Breast epithelium (tissue), 4 donors: ENCODE measurements around the gene ADAD2. TPM values are rescaled to one million over a fixed set of nuclear protein-coding genes. Genes with fewer than 3 reads are reported as not detected.

Experiments used
- DNase-seq, 2 donors: peaks; one replicate each; pipeline ENCODE4 v3.0.0-alpha.2; 2019; ENCODE audit warnings: low spot score in 2 of 2
- H3K27ac ChIP-seq, 2 donors: fragments of 200-600 bp; sonication (generic) in 1 of 2; one replicate each; pipeline ENCODE4 v1.5.1; 2016 to 2019; ENCODE audit warnings: mild to moderate bottlenecking in 1 of 2
- H3K27me3 ChIP-seq, 2 donors: fragments of 200-600 bp; sonication (generic) in 1 of 2; one replicate each; pipeline versions ENCODE4 v1.5.1 to v1.6.0; 2017 to 2019; ENCODE audit warnings: control low read depth in 1 of 2, mild to moderate bottlenecking in 1 of 2
- H3K36me3 ChIP-seq: fragments of 200-600 bp; one replicate; pipeline ENCODE4 v1.5.1; 2019
- H3K4me1 ChIP-seq, 2 donors: fragments of 200-600 bp; sonication (generic); one replicate each; pipeline ENCODE4 v1.5.1; 2016 to 2019; ENCODE audit warnings: control low read depth in 1 of 2
- H3K4me3 ChIP-seq, 3 donors: fragments of 200-600 bp; sonication (generic); 1 replicate in 2 of 3; 2 replicates in 1 of 3; pipeline ENCODE4 v1.5.1; 2016 to 2019; ENCODE audit warnings: mild to moderate bottlenecking in 3 of 3, moderate library complexity in 2 of 3
- H3K9me3 ChIP-seq, 2 donors: fragments of 200-600 bp; sonication (generic) in 1 of 2; one replicate each; pipeline ENCODE4 v1.5.1; 2016 to 2019; ENCODE audit warnings: control low read depth in 1 of 2
- POLR2A ChIP-seq: fragments of 450-650 bp; IDR thresholded peaks from one replicate; pipeline ENCODE4 v1.6.1; 2016; ENCODE audit warnings: antibody characterized with exemption, mild to moderate bottlenecking, moderate library complexity
- POLR2AphosphoS5 ChIP-seq, 3 donors: sonication (generic); formaldehyde crosslinking; IDR thresholded peaks; one replicate each; pipeline ENCODE4 v1.6.1; 2017; ENCODE audit warnings: antibody characterized with exemption in 3 of 3
- intact Hi-C: fragments of 100-400 bp; cut with DNase I; formaldehyde crosslinking; loops from one replicate; pipeline ENCODE4 v1.15.1; 2023; ENCODE audit warnings: low total_unique reads
- total RNA-seq, 3 donors: library from RNA; depleted of rRNA; stranded (reverse); fragments of >200 nt; gene quantifications; one replicate each; pipeline ENCODE4 v1.1.0, GENCODE V29; 2016
- TF ChIP-seq, protein P1 (sequence below), 3 donors: fragments of 450-650 bp; IDR thresholded peaks; one replicate each; pipeline ENCODE4 v1.5.1; 2016 to 2017; ENCODE audit warnings: antibody characterized with exemption in 3 of 3, mild to moderate bottlenecking in 3 of 3, moderate library complexity in 3 of 3

ADAD2 gene
- under 1 TPM in 2 of 3 donors, not detected in 1; 0.15 to 0.96 TPM for total RNA-seq

- Histone ChIP-seq H3K4me3 (no peak within 1 kb of the TSS), H3K9me3 (no peaks in the 10 kb centered on the region), H3K27me3 (no peaks in the 10 kb centered on the region), H3K36me3 (no peaks in the 10 kb centered on the region), H3K4me1 (peaks cover 0 to 2% of the 10 kb centered on the region in 2 donors), H3K27ac (no peak within 1 kb of the TSS)
- intact Hi-C loops, result no loop called here
- TF ChIP-seq, protein P1, sequence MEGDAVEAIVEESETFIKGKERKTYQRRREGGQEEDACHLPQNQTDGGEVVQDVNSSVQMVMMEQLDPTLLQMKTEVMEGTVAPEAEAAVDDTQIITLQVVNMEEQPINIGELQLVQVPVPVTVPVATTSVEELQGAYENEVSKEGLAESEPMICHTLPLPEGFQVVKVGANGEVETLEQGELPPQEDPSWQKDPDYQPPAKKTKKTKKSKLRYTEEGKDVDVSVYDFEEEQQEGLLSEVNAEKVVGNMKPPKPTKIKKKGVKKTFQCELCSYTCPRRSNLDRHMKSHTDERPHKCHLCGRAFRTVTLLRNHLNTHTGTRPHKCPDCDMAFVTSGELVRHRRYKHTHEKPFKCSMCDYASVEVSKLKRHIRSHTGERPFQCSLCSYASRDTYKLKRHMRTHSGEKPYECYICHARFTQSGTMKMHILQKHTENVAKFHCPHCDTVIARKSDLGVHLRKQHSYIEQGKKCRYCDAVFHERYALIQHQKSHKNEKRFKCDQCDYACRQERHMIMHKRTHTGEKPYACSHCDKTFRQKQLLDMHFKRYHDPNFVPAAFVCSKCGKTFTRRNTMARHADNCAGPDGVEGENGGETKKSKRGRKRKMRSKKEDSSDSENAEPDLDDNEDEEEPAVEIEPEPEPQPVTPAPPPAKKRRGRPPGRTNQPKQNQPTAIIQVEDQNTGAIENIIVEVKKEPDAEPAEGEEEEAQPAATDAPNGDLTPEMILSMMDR (IDR thresholded peaks at IDR 0.05), result no peak
- TF ChIP-seq POLR2A, result no peak
- no peak for TF ChIP-seq POLR2AphosphoS5 (IDR thresholded peaks at IDR 0.05)
- no peak for DNase-seq
Observed at GRCh38 chr16:84190731-84191388, at the start of gene ADAD2. ADAD2 (plus strand) TSS chr16:84191157; CDS start chr16:84191231, 74 bp downstream.

- Histone ChIP-seq H3K4me1 (no peaks in the 10 kb centered on the region), H3K27me3 (no peaks in the 10 kb centered on the region), H3K36me3 (no peaks in the 10 kb centered on the region), H3K4me3 (no peak overlapping the region), H3K9me3 (no peaks in the 10 kb centered on the region), H3K27ac (no peak overlapping the region)
- DNase-seq, result no peak
- intact Hi-C loops, result no loop called here
- TF ChIP-seq POLR2AphosphoS5 (IDR thresholded peaks at IDR 0.05) (no peak), POLR2A (no peak)
- TF ChIP-seq, protein P1 (IDR thresholded peaks at IDR 0.05), result no peak
Observed at GRCh38 chr16:84143081-84143480, 47.9 kb upstream of the ADAD2 start.

GRCh38 chr16:84143784-84144199 lies 47.2 kb upstream of the ADAD2 start:
- no peak for TF ChIP-seq POLR2AphosphoS5 (IDR thresholded peaks at IDR 0.05)
- no peak for TF ChIP-seq POLR2A
- TF ChIP-seq, protein P1 (IDR thresholded peaks at IDR 0.05), result no peak
- Histone ChIP-seq H3K9me3 (no peaks in the 10 kb centered on the region), H3K27me3 (no peaks in the 10 kb centered on the region), H3K36me3 (no peaks in the 10 kb centered on the region), H3K4me3 (peak overlapping the region; percentile 89 to 98 (median 95)), H3K4me1 (no peaks in the 10 kb centered on the region), H3K27ac (peak overlapping the region; percentile 83 to 86)
- DNase-seq, result no peak
- intact Hi-C loops, result no loop called here

DNA sequence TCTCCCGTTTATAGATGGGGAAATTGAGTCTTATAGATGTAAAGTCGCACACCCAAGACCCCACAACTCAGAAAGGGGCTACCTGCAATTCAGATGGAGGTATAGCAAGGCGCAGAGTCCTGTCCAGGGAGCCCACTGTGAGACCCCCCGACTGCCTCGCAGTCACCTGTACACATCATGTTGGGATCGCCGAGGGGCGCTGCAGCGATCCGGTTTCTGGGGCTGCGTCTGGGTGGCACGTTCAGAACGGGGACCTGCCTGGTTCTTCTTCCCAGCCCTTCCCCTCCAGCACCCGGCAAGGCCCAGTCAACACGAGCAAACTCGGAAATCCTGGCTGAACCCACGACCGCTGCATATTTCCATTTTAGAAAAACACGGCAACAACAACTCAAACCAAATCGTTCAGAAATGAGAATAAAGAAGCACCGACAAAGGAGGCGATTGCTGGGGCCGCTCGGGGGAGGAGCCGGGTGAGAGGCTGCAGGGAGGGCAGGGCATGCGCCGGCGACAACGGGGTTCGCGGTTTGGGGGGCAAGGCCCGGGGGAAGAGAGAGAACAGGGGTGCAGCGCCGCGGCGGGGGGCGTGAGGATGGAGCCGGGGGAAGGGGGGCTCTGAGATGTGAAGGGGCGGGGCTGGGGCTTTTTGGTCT lies 46.6 kb upstream of the ADAD2 start:
- no peak for DNase-seq
- intact Hi-C loops, result no loop called here

More for the DNA sequence above, 46.6 kb upstream of the ADAD2 start:
- Histone ChIP-seq H3K36me3 (no peaks in the 10 kb centered on the region), H3K9me3 (no peaks in the 10 kb centered on the region), H3K27ac (peak overlapping the region; percentile 83 to 86), H3K27me3 (no peaks in the 10 kb centered on the region), H3K4me1 (no peaks in the 10 kb centered on the region), H3K4me3 (peak overlapping the region; percentile 89 to 98 (median 95))
- TF ChIP-seq POLR2A (no peak), POLR2AphosphoS5 (IDR thresholded peaks at IDR 0.05) (no peak)
- TF ChIP-seq, protein P1 (IDR thresholded peaks at IDR 0.05), result no peak
